WTC11 (cell line): ENCODE data around the gene MAST4. TPM values are rescaled to one million over a fixed set of nuclear protein-coding genes. Genes with fewer than 3 reads are reported as not detected.

Experiments used
- ATAC-seq: fragments of 200-7000 bp; cut with Tn5 transposase; 2 replicates; pipeline ENCODE4 v1.10.0; 2021; ENCODE audit warnings: mild to moderate bottlenecking, moderate library complexity
- CTCF ChIA-PET: fragments of 300-600 bp; sonication (Branson Sonifier 250); formaldehyde crosslinking; loops from one replicate; lab custom pipeline; 2021; ENCODE audit warnings: antibody characterized with exemption; lab: Charles Lee
- POLR2A ChIA-PET: fragments of 350-600 bp; sonication (Branson Sonifier 250); formaldehyde crosslinking; loops from one replicate; lab custom pipeline; 2021; ENCODE audit warnings: antibody characterized with exemption; lab: Charles Lee
- DNase-seq: peaks from one replicate; pipeline ENCODE4 v3.0.0; 2021; ENCODE audit warnings: low spot score
- H3K27ac Mint-ChIP-seq: 2 replicates; pipeline ENCODE4 v1.8.0; 2021; ENCODE audit warnings: mixed read lengths
- H3K27me3 Mint-ChIP-seq: 2 replicates; pipeline ENCODE4 v1.8.0; 2021; ENCODE audit warnings: low read depth, mild to moderate bottlenecking, moderate library complexity, mixed read lengths
- H3K36me3 Mint-ChIP-seq: 2 replicates; pipeline ENCODE4 v1.8.0; 2021; ENCODE audit warnings: mixed read lengths
- H3K4me1 Mint-ChIP-seq: 2 replicates; pipeline ENCODE4 v1.8.0; 2022; ENCODE audit warnings: mixed read lengths
- H3K4me3 Mint-ChIP-seq: 2 replicates; pipeline ENCODE4 v1.8.0; 2021; ENCODE audit warnings: mild to moderate bottlenecking, moderate library complexity, mixed read lengths
- H3K9me3 Mint-ChIP-seq: 2 replicates; pipeline ENCODE4 v1.8.0; 2021; ENCODE audit warnings: mixed read lengths
- E2F4 ChIP-seq: sonication (generic); formaldehyde crosslinking; IDR thresholded peaks from 2 replicates; pipeline ENCODE4 v1.8.1; 2022; ENCODE audit warnings: low read depth, mild to moderate bottlenecking, moderate library complexity, missing genetic modification reagents, borderline replicate concordance
- FOXJ3 ChIP-seq: sonication (generic); formaldehyde crosslinking; IDR thresholded peaks from 2 replicates; pipeline ENCODE4 v1.9.0; 2021; ENCODE audit warnings: missing genetic modification reagents, mild to moderate bottlenecking, borderline replicate concordance
- FOXK1 ChIP-seq: sonication (generic); formaldehyde crosslinking; IDR thresholded peaks from 2 replicates; pipeline ENCODE4 v1.8.0; 2022; ENCODE audit warnings: mild to moderate bottlenecking, moderate library complexity, missing genetic modification reagents
- HMGXB4 ChIP-seq: sonication (generic); formaldehyde crosslinking; IDR thresholded peaks from 2 replicates; pipeline ENCODE4 v1.8.1; 2023; ENCODE audit warnings: mild to moderate bottlenecking, moderate library complexity, missing genetic modification reagents
- IRF2 ChIP-seq: sonication (generic); formaldehyde crosslinking; IDR thresholded peaks from 2 replicates; pipeline ENCODE4 v1.8.0; 2022; ENCODE audit warnings: low read depth, missing genetic modification reagents, borderline replicate concordance
- JUN ChIP-seq: sonication (generic); formaldehyde crosslinking; IDR thresholded peaks from 2 replicates; pipeline ENCODE4 v1.8.0; 2023; ENCODE audit warnings: mild to moderate bottlenecking, missing genetic modification reagents
- MYBL2 ChIP-seq: sonication (generic); formaldehyde crosslinking; IDR thresholded peaks from 2 replicates; pipeline ENCODE4 v1.8.1; 2023; ENCODE audit warnings: mild to moderate bottlenecking, moderate library complexity, missing genetic modification reagents
- NR1H2 ChIP-seq: sonication (generic); formaldehyde crosslinking; IDR thresholded peaks from 2 replicates; pipeline ENCODE4 v1.9.0; 2021; ENCODE audit warnings: mild to moderate bottlenecking, moderate library complexity, missing genetic modification reagents
- SMAD3 ChIP-seq: sonication (generic); formaldehyde crosslinking; IDR thresholded peaks from 2 replicates; pipeline ENCODE4 v1.8.0; 2022; ENCODE audit warnings: missing genetic modification reagents, mild to moderate bottlenecking, borderline replicate concordance
- SP1 ChIP-seq: sonication (generic); formaldehyde crosslinking; conservative IDR thresholded peaks from 2 replicates; pipeline ENCODE4 v1.8.1; 2022; ENCODE audit warnings: missing genetic modification reagents
- TCF7 ChIP-seq: sonication (generic); formaldehyde crosslinking; IDR thresholded peaks from 2 replicates; pipeline ENCODE4 v1.8.0; 2022; ENCODE audit warnings: mild to moderate bottlenecking, low read depth, missing genetic modification reagents, moderate library complexity
- ZBTB43 ChIP-seq: sonication (generic); formaldehyde crosslinking; IDR thresholded peaks from 2 replicates; pipeline ENCODE4 v1.8.1; 2023; ENCODE audit warnings: mild to moderate bottlenecking, missing genetic modification reagents
- ZNF219 ChIP-seq: sonication (generic); formaldehyde crosslinking; IDR thresholded peaks from 2 replicates; pipeline ENCODE4 v1.8.0; 2023; ENCODE audit warnings: missing genetic modification reagents, mild to moderate bottlenecking, borderline replicate concordance
- ZNF396 ChIP-seq: fragments of 250-450 bp; sonication (Bioruptor Pico); IDR thresholded peaks from 2 replicates; pipeline ENCODE4 v1.8.0; 2021; ENCODE audit warnings: mild to moderate bottlenecking, moderate library complexity, borderline replicate concordance
- ZSCAN18 ChIP-seq: fragments of 250-450 bp; sonication (Bioruptor Pico); IDR thresholded peaks from 2 replicates; pipeline ENCODE4 v2.1.2; 2022; ENCODE audit warnings: mild to moderate bottlenecking, moderate library complexity
- total RNA-seq: library from RNA; stranded (reverse); gene quantifications from 3 replicates; pipeline ENCODE4 v1.2.3, GENCODE V29; 2021
- TF ChIP-seq, protein P1 (sequence below): sonication (generic); formaldehyde crosslinking; IDR thresholded peaks from 2 replicates; pipeline ENCODE4 v1.8.0; 2022; ENCODE audit warnings: mild to moderate bottlenecking, missing genetic modification reagents
- TF ChIP-seq, protein P2 (sequence below): sonication (generic); formaldehyde crosslinking; IDR thresholded peaks from 2 replicates; pipeline ENCODE4 v1.8.1; 2022; ENCODE audit warnings: missing genetic modification reagents, borderline replicate concordance
- TF ChIP-seq, protein P3 (sequence below): sonication (generic); formaldehyde crosslinking; IDR thresholded peaks from 2 replicates; pipeline ENCODE4 v1.8.0; 2022; ENCODE audit warnings: mild to moderate bottlenecking, missing genetic modification reagents

MAST4 gene
- total RNA-seq, 1 experiment from 2014 or later: 8.0 TPM

GRCh38 chr5:66728049-66728448 is 131.9 kb downstream of the MAST4 start:
- 0 out of 2 replicates have a peak, but pooled peaks cover 2% of the 10 kb centered on the region for H3K4me1 Mint-ChIP-seq
- H3K9me3 Mint-ChIP-seq: no peaks in the 10 kb centered on the region
- POLR2A ChIA-PET: no interaction called here
- no peaks in the 10 kb centered on the region; the same call in 1 of the 2 replicates for H3K27me3 Mint-ChIP-seq
- TF ChIP-seq ZNF396 (no peak), ZBTB43 (CRISPR knock-in tag) (no peak), FOXJ3 (CRISPR knock-in tag) (no peak), NR1H2 (CRISPR knock-in tag) (no peak), ZNF219 (CRISPR knock-in tag) (no peak), TCF7 (CRISPR knock-in tag) (no peak), HMGXB4 (CRISPR knock-in tag) (no peak), IRF2 (CRISPR knock-in tag) (no peak), MYBL2 (CRISPR knock-in tag) (no peak), SP1 (CRISPR knock-in tag) (no peak), E2F4 (CRISPR knock-in tag) (no peak), JUN (no peak), SMAD3 (CRISPR knock-in tag) (no peak), ZSCAN18 (CRISPR knock-in tag) (no peak), FOXK1 (CRISPR knock-in tag) (no peak)
- TF ChIP-seq, protein P1, sequence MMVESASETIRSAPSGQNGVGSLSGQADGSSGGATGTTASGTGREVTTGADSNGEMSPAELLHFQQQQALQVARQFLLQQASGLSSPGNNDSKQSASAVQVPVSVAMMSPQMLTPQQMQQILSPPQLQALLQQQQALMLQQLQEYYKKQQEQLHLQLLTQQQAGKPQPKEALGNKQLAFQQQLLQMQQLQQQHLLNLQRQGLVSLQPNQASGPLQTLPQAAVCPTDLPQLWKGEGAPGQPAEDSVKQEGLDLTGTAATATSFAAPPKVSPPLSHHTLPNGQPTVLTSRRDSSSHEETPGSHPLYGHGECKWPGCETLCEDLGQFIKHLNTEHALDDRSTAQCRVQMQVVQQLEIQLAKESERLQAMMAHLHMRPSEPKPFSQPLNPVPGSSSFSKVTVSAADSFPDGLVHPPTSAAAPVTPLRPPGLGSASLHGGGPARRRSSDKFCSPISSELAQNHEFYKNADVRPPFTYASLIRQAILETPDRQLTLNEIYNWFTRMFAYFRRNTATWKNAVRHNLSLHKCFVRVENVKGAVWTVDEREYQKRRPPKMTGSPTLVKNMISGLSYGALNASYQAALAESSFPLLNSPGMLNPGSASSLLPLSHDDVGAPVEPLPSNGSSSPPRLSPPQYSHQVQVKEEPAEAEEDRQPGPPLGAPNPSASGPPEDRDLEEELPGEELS (CRISPR knock-in tag): no peak
- TF ChIP-seq, protein P2, sequence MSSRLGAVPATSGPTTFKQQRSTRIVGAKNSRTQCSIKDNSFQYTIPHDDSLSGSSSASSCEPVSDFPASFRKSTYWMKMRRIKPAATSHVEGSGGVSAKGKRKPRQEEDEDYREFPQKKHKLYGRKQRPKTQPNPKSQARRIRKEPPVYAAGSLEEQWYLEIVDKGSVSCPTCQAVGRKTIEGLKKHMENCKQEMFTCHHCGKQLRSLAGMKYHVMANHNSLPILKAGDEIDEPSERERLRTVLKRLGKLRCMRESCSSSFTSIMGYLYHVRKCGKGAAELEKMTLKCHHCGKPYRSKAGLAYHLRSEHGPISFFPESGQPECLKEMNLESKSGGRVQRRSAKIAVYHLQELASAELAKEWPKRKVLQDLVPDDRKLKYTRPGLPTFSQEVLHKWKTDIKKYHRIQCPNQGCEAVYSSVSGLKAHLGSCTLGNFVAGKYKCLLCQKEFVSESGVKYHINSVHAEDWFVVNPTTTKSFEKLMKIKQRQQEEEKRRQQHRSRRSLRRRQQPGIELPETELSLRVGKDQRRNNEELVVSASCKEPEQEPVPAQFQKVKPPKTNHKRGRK (CRISPR knock-in tag): no peak
- TF ChIP-seq, protein P3, sequence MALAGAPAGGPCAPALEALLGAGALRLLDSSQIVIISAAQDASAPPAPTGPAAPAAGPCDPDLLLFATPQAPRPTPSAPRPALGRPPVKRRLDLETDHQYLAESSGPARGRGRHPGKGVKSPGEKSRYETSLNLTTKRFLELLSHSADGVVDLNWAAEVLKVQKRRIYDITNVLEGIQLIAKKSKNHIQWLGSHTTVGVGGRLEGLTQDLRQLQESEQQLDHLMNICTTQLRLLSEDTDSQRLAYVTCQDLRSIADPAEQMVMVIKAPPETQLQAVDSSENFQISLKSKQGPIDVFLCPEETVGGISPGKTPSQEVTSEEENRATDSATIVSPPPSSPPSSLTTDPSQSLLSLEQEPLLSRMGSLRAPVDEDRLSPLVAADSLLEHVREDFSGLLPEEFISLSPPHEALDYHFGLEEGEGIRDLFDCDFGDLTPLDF: no peak
- H3K27ac Mint-ChIP-seq: no peak overlapping the region
- H3K4me3 Mint-ChIP-seq: no peak overlapping the region
- ATAC-seq (no peak), DNase-seq (no peak)
- CTCF ChIA-PET: interaction anchor here (1.0 to 1.4 kb wide), 2 partner anchors 199 to 422 kb away, joined by 3 read pairs; no protein-coding TSS in a partner anchor
- H3K36me3 Mint-ChIP-seq: no peaks in the 10 kb centered on the region
